Esophagus (tissue), 2 donors: ENCODE results near the gene HOGA1. TPM values are rescaled to one million over a fixed set of nuclear protein-coding genes. Genes with fewer than 3 reads are reported as not detected.
A peak's percentile ranks its signal among the peaks of the same experiment; 100 is the strongest.
"Not testable (repeated sequence)": the region's sequence is repeated elsewhere in the genome, so short reads cannot be mapped to it uniquely, and the experiment has no call there.

Source experiments
- H3K27ac ChIP-seq, 2 donors: one replicate each; pipeline ENCODE4 v1.5.1; 2013; ENCODE audit warnings: low read depth in 2 of 2, mild to moderate bottlenecking in 2 of 2, inconsistent platforms in 1 of 2, low read length in 1 of 2, moderate library complexity in 1 of 2
- H3K27me3 ChIP-seq, 2 donors: one replicate each; pipeline ENCODE4 v1.6.1; 2013; ENCODE audit warnings: low read length in 2 of 2, control low read depth in 1 of 2, mild to moderate bottlenecking in 1 of 2; ENCODE audit not compliant: insufficient read depth in 2 of 2, control insufficient read depth in 1 of 2
- H3K36me3 ChIP-seq, 2 donors: one replicate each; pipeline ENCODE4 v1.6.1; 2013; ENCODE audit warnings: low read length in 1 of 2; ENCODE audit not compliant: control insufficient read depth in 2 of 2, insufficient read depth in 2 of 2
- H3K4me1 ChIP-seq, 2 donors: one replicate each; pipeline ENCODE4 v1.6.1; 2013; ENCODE audit warnings: low read length in 1 of 2; ENCODE audit not compliant: control insufficient read depth in 2 of 2, insufficient read depth in 2 of 2
- H3K4me3 ChIP-seq, 2 donors: one replicate each; pipeline ENCODE4 v1.5.1; 2013; ENCODE audit warnings: low read length in 2 of 2, mild to moderate bottlenecking in 2 of 2, low read depth in 1 of 2, moderate library complexity in 1 of 2
- H3K9me3 ChIP-seq, 2 donors: one replicate each; pipeline ENCODE4 v1.6.1; 2013; ENCODE audit warnings: mild to moderate bottlenecking in 2 of 2, low read depth in 1 of 2, low read length in 1 of 2, moderate library complexity in 1 of 2; ENCODE audit not compliant: control insufficient read depth in 2 of 2, insufficient read depth in 1 of 2
- WGBS, 2 donors: extraction: QIAGEN DNeasy Blood & Tissue Kit; methylation state at CpG; one replicate each; pipeline ENCODE4 v1.1.7; 2013; 5-methylcytosine and 5-hydroxymethylcytosine counted together
- polyA plus RNA-seq, 2 donors: library from polyadenylated mRNA; stranded (reverse); fragments of 200-250 nt; gene quantifications; one replicate each; pipeline ENCODE4 v1.2.3, GENCODE V29; 2013
- donor health status: healthy with polysubstance abuse.
- donor health status: Bipolar disorder and iron deficiency.

The HOGA1 gene
- polyA plus RNA-seq, 2 donors: 0.78 to 1.4 TPM

DNA sequence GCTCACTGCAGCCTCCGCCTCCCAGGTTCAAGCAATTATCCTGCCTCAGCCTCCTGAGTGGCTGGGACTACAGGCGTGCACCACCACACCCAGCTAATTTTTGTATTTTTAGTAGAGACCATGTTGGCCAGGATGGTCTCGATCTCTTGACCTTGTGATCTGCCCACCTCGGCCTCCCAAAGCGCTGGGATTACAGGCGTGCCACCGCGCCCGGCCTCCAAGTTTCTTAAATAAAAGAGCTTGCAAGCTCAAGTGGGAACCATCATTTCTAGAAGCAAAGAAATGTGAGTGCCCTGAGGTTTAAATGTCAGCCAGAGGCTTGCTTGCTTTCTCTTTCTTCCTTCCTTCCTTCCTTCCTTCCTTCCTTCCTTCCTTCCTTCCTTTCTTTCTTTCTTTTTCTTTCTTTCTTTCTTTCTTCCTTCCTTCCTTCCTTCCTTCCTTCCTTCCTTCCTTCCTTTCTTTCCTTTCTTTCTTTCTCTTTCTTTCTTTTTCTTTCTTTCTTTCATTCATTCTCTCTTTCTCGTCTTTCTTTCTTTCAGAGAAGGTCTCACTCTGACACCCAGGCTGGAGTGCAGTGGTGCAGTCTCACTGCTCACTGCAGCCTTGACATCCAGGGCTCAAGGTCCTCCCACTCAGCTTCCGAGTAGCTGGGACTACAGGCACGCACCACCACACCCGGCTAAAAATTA, 58.4 kb downstream of the HOGA1 start:
- H3K9me3 ChIP-seq, H3K27ac ChIP-seq, H3K27me3 ChIP-seq, H3K36me3 ChIP-seq, H3K4me1 ChIP-seq: not testable (repeated sequence)
- H3K4me3 ChIP-seq: peak overlapping the region in 1 of 2 donors; percentile 18
- 93 to 96% methylated on average over 13 of the region's 13 CpGs for WGBS, 2 donors

DNA sequence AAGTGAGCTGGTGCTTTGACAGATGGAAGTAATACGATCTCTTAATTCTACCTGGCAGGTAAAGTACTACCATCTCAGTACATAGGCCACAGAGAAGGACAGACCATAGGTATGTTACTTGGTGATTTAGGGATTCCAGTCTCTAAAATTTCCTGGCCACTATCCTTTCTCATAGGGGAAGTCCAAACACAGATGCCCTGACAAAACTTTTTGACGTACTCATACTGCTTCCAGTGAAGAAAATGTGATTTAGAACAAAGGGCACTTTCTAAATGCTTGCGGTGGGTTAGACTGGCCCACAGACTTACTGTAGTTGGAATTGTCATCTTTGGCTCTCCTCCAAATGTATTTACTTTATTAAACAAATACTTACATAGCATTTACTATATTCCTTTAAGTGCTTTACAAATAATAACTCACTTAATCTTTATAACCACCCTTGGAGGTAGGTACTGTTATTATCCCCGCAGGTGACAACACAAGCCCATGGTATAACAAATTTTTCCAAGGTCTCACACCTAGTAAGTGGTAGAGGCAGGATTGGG, 59.3 kb downstream of the HOGA1 start:
- WGBS, 2 donors: 87 to 91% methylated on average over 4 of the region's 4 CpGs
- peaks cover 0 to 2% of the 10 kb centered on the region in 2 donors for H3K9me3 ChIP-seq
- no peaks in the 10 kb centered on the region for H3K4me1 ChIP-seq
- peak overlapping the region in 1 of 2 donors; percentile 18 for H3K4me3 ChIP-seq
- no peaks in the 10 kb centered on the region for H3K27me3 ChIP-seq
- H3K27ac ChIP-seq: no peak overlapping the region
- peaks cover 0 to 2% of the 10 kb centered on the region in 2 donors for H3K36me3 ChIP-seq

DNA sequence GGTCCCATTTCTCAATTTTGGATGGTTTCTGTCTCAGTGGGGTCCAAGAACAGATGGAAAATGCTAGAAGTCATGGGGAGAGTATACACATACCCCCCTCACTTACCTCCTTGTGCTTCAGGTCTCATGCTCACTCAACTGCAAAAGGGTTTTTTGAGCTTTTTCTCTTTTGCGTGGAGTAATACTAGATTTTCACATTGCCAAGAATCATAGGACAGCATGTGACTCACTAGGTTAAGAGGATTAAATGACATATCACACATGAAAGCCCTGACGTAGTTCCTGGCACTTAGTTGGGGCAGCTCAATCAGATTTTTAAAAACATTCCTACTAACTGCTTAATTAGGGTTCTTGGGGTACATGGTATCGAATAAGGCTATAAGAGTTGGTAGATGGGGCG, 60.7 kb downstream of the HOGA1 start:
- WGBS, 2 donors: 85 to 86% methylated on average over 4 of the region's 4 CpGs
- Histone ChIP-seq H3K4me1 (no peaks in the 10 kb centered on the region), H3K27me3 (no peaks in the 10 kb centered on the region), H3K27ac (no peak overlapping the region), H3K9me3 (peaks cover 0 to 2% of the 10 kb centered on the region in 2 donors), H3K36me3 (peaks cover 0 to 2% of the 10 kb centered on the region in 2 donors), H3K4me3 (no peak overlapping the region)

DNA sequence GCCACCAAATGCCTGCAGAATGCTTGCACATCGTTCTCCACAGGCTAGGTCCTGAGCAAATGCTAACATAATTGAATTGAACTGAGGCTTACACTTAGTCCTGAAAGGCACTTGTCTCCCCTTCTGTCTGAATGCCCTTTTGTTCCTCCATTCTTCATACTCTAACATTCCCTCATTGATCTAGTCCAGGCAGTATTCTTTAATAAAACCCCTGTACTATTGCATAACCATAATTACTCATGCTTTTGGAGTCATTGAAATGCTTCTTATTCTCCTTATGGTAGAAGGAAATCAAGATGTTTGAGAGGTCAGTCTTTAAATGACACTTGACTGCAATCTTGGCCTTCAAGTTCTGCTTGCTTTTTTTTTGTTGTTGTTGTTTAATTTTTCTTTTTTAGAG, 63.4 kb downstream of the HOGA1 start:
- no peaks in the 10 kb centered on the region for H3K4me1 ChIP-seq
- peaks cover 5% of the 10 kb centered on the region in 2 donors for H3K36me3 ChIP-seq
- H3K9me3 ChIP-seq: no peaks in the 10 kb centered on the region
- WGBS, 2 donors: 70 to 84% methylated on average over 1 of the region's 1 CpG
- H3K27me3 ChIP-seq: no peaks in the 10 kb centered on the region
- H3K27ac ChIP-seq: peak overlapping the region; percentile 45 to 52
- no peak overlapping the region for H3K4me3 ChIP-seq

GRCh38 chr10:97648562-97649404, 64.6 kb downstream of the HOGA1 start:
- Histone ChIP-seq H3K9me3 (no peaks in the 10 kb centered on the region), H3K36me3 (peaks cover 5 to 9% of the 10 kb centered on the region in 2 donors), H3K4me1 (no peaks in the 10 kb centered on the region), H3K27me3 (no peaks in the 10 kb centered on the region), H3K4me3 (no peak overlapping the region), H3K27ac (peak overlapping the region; percentile 67 to 85)
- 70 to 71% methylated on average over 5 of the region's 5 CpGs for WGBS, 2 donors

DNA sequence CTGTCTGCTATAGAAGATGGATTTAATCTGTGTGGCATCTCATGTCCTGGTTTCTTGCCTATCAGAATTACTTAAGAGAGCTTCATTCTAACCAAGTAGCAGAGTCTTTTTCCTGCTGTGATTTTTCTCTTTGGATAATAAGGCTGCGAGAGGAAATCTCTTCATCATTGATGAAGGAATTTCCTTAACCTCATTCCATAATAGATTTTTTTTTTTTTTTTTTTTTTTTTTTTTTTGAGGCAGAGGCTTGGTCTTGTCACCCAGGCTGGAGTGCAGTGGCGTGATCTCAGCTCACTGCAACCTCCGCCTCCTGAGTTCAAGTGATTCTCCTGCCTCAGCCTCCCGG, 65.2 kb downstream of the HOGA1 start:
- WGBS, 2 donors: 97 to 98% methylated on average over 3 to 4 of the region's 4 CpGs
- not testable (repeated sequence) for H3K27ac ChIP-seq, H3K27me3 ChIP-seq, H3K36me3 ChIP-seq, H3K4me1 ChIP-seq, H3K4me3 ChIP-seq, H3K9me3 ChIP-seq

GRCh38 chr10:97650726-97651125, 66.5 kb downstream of the HOGA1 start:
- no peaks in the 10 kb centered on the region for H3K27me3 ChIP-seq
- H3K27ac ChIP-seq: peak overlapping the region in 1 of 2 donors; percentile 16

GRCh38 chr10:97651773-97652172, 67.6 kb downstream of the HOGA1 start:
- H3K4me3 ChIP-seq: no peak overlapping the region
- peak overlapping the region in 1 of 2 donors; percentile 9 for H3K27ac ChIP-seq
- H3K9me3 ChIP-seq: no peaks in the 10 kb centered on the region
- peaks cover 8 to 12% of the 10 kb centered on the region in 2 donors for H3K36me3 ChIP-seq
- 66 to 71% methylated on average over 3 of the region's 3 CpGs for WGBS, 2 donors
- H3K4me1 ChIP-seq: no peaks in the 10 kb centered on the region
- H3K27me3 ChIP-seq: no peaks in the 10 kb centered on the region

More at GRCh38 chr10:97650726-97651125, 66.5 kb downstream of the HOGA1 start:
- Histone ChIP-seq H3K4me1 (no peaks in the 10 kb centered on the region), H3K4me3 (no peak overlapping the region), H3K36me3 (peaks cover 5 to 7% of the 10 kb centered on the region in 2 donors), H3K9me3 (no peaks in the 10 kb centered on the region)
- 86 to 90% methylated on average over 3 of the region's 3 CpGs for WGBS, 2 donors

DNA sequence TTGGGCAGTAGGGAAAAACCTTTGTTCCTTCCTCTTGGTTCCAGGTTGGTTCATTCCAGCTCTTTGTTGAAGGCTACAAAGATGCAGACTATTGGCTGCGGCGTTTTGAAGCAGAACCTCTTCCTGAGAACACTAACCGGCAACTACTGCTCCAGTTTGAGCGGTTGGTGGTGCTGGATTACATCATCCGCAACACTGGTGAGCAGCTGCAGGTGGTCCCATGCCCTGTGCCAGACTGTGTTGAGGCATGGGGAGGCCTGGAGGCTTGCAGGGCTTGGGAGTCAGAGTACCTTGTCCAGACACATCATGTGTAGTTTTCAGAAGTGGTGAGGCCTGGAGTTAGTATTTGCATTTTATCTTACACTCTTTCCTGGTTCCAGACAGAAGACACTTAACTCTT, 72.6 kb downstream of the HOGA1 start:
- Histone ChIP-seq H3K9me3 (no peaks in the 10 kb centered on the region), H3K36me3 (peaks cover 6 to 10% of the 10 kb centered on the region in 2 donors), H3K4me1 (no peaks in the 10 kb centered on the region), H3K4me3 (no peak overlapping the region), H3K27ac (no peak overlapping the region), H3K27me3 (no peaks in the 10 kb centered on the region)
- 95 to 96% methylated on average over 5 of the region's 5 CpGs for WGBS, 2 donors
